Hypothalamus (tissue), 51 donors: ENCODE data around the gene PCDHA10.
"Not testable (repeated sequence)": the region's sequence is repeated elsewhere in the genome, so short reads cannot be mapped to it uniquely, and the experiment has no call there.

Experiments
- DNase-seq, 51 donors: peaks; one replicate each; lab custom pipeline; 2025; lab: John Stamatoyannopoulos, UW

PCDHA10 gene

DNA sequence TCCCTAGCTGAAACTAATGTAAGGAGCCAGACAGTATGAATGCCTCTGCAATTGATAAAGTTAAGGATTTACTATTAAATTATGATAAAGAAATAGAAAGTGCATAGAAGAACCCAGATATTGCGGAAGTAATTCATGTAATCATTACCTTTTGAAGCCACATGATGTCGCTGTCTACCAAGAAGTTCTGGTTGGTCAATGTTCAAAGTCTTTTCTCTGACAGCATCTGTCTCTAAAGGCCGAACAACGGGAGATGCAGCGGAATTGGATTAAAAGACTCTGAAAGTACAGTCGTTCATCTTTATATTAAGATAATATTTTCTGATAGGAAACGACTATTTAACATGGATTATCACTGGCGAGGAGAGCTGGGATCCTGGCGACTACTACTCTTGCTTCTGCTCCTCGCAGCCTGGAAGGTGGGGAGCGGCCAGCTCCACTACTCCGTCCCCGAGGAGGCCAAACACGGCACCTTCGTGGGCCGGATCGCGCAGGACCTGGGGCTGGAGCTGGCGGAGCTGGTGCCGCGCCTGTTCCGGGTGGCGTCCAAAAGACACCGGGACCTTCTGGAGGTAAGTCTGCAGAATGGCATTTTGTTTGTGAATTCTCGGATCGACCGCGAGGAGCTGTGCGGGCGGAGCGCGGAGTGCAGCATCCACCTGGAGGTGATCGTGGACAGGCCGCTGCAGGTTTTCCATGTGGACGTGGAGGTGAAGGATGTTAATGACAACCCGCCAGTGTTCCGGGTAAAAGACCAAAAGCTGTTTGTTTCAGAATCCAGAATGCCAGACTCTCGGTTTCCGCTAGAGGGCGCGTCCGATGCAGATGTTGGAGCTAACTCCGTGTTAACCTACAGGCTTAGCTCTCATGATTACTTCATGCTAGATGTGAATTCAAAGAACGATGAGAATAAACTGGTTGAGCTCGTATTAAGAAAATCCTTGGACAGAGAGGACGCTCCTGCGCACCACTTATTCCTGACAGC lies 14.4 kb upstream of the PCDHA10 start, which contains the start of gene PCDHA8:
Gene PCDHA8 (plus strand): TSS at position 210 of the 985 bp plus-strand sequence. CDS start 135 bp downstream, at position 345.
- peak in 5 of 51 donors; percentile 19 to 48 (median 35) for DNase-seq

DNA sequence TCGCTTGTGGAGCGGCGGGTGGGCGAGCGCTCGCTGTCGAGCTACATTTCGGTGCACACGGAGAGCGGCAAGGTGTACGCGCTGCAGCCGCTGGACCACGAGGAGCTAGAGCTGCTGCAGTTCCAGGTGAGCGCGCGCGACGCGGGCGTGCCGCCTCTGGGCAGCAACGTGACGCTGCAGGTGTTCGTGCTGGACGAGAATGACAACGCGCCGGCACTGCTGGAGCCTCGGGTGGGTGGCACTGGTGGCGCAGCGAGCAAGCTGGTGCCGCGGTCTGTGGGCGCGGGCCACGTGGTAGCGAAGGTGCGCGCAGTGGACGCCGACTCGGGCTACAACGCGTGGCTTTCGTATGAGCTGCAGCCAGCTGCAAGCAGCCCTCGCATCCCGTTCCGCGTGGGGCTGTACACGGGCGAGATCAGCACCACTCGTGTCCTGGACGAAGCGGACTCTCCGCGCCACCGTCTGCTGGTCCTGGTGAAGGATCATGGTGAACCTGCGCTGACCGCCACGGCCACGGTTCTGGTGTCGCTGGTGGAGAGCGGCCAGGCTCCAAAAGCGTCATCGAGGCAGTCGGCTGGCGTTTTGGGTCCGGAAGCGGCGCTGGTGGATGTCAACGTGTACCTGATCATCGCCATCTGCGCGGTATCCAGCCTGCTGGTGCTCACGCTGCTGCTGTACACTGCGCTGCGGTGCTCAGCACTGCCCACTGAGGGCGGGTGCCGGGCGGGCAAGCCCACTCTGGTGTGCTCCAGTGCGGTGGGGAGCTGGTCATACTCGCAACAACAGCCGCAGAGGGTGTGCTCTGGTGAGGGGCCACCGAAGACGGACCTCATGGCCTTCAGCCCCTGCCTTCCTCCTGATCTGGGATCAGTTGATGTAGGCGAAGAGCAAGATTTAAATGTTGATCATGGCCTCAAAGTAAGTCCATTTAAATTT lies 12.6 kb upstream of the PCDHA10 start:
- DNase-seq, result no peak

DNA sequence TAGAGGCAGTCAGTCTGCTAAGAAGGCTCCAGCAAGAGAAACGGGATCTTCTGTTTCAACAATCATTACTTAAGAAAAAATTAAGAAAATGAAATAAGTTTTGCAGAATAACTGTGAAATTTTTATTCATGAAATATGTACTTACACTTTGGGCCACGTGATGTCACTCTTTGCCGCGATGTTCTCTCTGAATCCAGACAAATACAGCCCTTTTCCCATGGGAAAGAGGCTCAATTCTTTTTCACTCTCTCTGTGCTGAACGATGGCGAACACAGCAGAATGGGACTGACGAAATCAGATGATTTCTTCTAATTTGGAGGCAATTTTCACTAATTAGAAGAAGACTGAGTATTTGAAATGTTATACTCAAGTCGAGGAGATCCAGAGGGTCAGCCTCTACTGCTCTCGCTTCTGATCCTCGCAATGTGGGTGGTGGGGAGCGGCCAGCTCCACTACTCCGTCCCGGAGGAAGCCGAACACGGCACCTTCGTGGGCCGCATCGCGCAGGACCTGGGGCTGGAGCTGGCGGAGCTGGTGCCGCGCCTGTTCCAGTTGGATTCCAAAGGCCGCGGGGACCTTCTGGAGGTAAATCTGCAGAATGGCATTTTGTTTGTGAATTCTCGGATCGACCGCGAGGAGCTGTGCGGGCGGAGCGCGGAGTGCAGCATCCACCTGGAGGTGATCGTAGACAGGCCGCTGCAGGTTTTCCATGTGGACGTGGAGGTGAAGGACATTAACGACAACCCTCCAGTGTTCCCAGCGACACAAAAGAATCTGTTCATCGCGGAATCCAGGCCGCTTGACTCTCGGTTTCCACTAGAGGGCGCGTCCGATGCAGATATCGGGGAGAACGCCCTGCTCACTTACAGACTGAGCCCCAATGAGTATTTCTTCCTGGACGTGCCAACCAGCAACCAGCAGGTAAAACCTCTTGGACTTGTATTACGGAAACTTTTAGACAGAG lies 7.3 kb upstream of the PCDHA10 start, which contains the start of gene PCDHA9:
Gene PCDHA9 (plus strand): TSS at position 244 of the 964 bp plus-strand sequence. CDS start 114 bp downstream, at position 358.
- not testable (repeated sequence) for DNase-seq

GRCh38 chr5:140849831-140850634 lies 5.7 kb upstream of the PCDHA10 start:
- DNase-seq, result not testable (repeated sequence)

GRCh38 chr5:140857177-140857986 lies 1.7 kb downstream of the PCDHA10 start:
- no peak for DNase-seq

DNA sequence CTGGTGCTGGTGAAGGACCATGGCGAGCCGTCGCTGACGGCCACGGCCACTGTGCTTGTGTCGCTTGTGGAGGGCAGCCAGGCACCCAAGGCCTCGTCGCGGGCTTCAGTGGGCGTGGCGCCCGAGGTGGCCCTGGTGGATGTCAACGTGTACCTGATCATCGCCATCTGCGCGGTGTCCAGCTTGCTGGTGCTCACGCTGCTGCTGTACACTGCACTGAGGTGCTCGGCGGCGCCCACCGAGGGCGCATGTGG lies 2.2 kb downstream of the PCDHA10 start:
- DNase-seq, result no peak

DNA sequence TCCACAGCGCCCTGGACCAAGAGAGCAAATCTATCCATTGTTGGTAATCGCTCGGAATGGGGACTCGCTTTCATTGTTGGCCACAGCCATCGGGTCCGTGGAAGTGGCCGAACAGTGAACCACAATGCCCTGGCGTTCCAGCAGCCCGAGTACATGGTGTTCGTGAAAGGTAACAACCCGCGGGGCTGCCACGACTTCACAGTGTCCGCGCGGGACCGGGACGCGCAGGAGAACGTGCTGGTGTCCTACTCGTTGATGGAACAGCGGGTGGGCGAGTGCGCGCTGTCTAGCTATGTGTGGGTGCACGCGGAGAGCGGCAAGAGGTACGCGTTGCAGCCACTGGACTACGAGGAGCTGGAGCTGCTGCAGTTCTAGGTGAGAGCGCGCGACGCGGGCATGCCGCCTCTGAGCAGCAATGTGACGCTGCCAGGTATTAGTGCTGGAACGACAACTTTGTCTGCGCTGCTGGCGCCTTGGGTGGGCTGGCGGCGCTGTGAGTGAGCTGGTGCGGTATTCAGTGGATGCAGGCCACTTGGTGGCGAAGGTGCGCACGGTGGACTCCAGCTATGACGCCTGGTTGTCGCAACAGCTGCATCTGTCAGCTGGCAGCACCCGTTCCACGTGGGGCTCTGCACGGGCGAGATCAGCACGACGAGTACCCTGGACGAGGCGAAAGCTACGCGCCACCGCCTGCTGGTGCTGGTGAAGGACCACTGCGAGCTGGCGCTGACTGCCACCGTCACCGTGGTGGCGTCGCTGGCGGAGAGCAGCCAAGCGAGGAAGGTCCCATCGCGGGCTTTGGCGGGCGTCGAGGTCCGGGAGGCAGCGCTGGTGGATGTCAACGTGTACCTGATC lies 7.0 kb downstream of the PCDHA10 start:
- DNase-seq, result no peak

GRCh38 chr5:140868721-140869554 lies 13.2 kb downstream of the PCDHA10 start, which contains the start of gene PCDHA11:
Gene PCDHA11, plus strand, starts transcription at chr5:140868957. Its CDS starts 147 bp downstream, at chr5:140869104.
- peak in 2 of 51 donors; percentile 14 to 43 for DNase-seq

GRCh38 chr5:140869555-140869886 lies 13.8 kb downstream of the PCDHA10 start:
- DNase-seq, result no peak

- DNase-seq, result no peak
Measured at GRCh38 chr5:140870221-140871201, 14.8 kb downstream of the PCDHA10 start.

- no peak for DNase-seq
Measured at GRCh38 chr5:140875085-140876065, 19.7 kb downstream of the PCDHA10 start, which contains the start of gene PCDHA12. Gene PCDHA12, plus strand, starts transcription at chr5:140875308. Its CDS starts 165 bp downstream, at chr5:140875473.

GRCh38 chr5:140876541-140877261 lies 21.0 kb downstream of the PCDHA10 start:
- DNase-seq, result not testable (repeated sequence)

GRCh38 chr5:140877262-140877581 lies 21.5 kb downstream of the PCDHA10 start:
- no peak for DNase-seq
